Activated CD8-positive, alpha-beta T cell treated with anti-CD3 and anti-CD28 coated beads, Interleukin-2, amount 10 ng/mL, durations not matched to agents 7 days and 5 days (primary cell): ENCODE results near the gene KHDC3L. TPM values are rescaled to one million over a fixed set of nuclear protein-coding genes. Genes with fewer than 3 reads are reported as not detected.

Experiments used
- ATAC-seq: fragments of 150-1000 bp; cut with Tn5 transposase; one replicate; pipeline ENCODE4 v1.10.0; 2021; ENCODE audit warnings: moderate library complexity
- CTCF ChIA-PET: fragments of 350-600 bp; sonication (Branson Sonifier 250); formaldehyde crosslinking; loops from one replicate; lab custom pipeline; 2021; ENCODE audit warnings: antibody characterized with exemption; lab: Charles Lee
- POLR2A ChIA-PET: fragments of 350-600 bp; sonication (Branson Sonifier 250); formaldehyde crosslinking; loops from one replicate; lab custom pipeline; 2021; ENCODE audit warnings: antibody characterized with exemption; lab: Charles Lee
- DNase-seq: peaks from one replicate; pipeline ENCODE4 v3.0.0-alpha.2; 2020
- H3K27ac Mint-ChIP-seq: one replicate; pipeline ENCODE4 v1.8.0; 2021; ENCODE audit warnings: mild to moderate bottlenecking, mixed read lengths
- H3K27me3 Mint-ChIP-seq: one replicate; pipeline ENCODE4 v1.8.0; 2021; ENCODE audit warnings: low read depth, mixed read lengths
- H3K36me3 Mint-ChIP-seq: one replicate; pipeline ENCODE4 v1.8.0; 2021; ENCODE audit warnings: low read depth, mixed read lengths
- H3K4me1 Mint-ChIP-seq: one replicate; pipeline ENCODE4 v1.8.0; 2021; ENCODE audit warnings: low read depth, mixed read lengths
- H3K4me3 Mint-ChIP-seq: one replicate; pipeline ENCODE4 v1.8.0; 2021; ENCODE audit warnings: mild to moderate bottlenecking, mixed read lengths
- H3K9me3 Mint-ChIP-seq: one replicate; pipeline ENCODE4 v1.8.0; 2022; ENCODE audit warnings: mixed read lengths; ENCODE audit not compliant: insufficient read depth
- total RNA-seq, 2 experiments: library from RNA; stranded (reverse); gene quantifications; one replicate each; pipeline ENCODE4 v1.2.3, GENCODE V29; 2021

Gene KHDC3L
- total RNA-seq, 2 experiments from 2014 or later, result not detected

- Mint-ChIP-seq H3K4me1 (no peaks in the 10 kb centered on the region), H3K27ac (no peak overlapping the region), H3K4me3 (no peak overlapping the region), H3K36me3 (no peaks in the 10 kb centered on the region), H3K9me3 (no peaks in the 10 kb centered on the region), H3K27me3 (peaks cover 43% of the 10 kb centered on the region)
- DNase-seq (no peak), ATAC-seq (no peak)
- POLR2A ChIA-PET, result no interaction called here
- CTCF ChIA-PET, result interaction anchor here (1.3 to 1.5 kb wide), 2 partner anchors 40 to 63 kb away, joined by 3 to 5 read pairs; no protein-coding TSS in a partner anchor
These were observed 13.8 kb upstream of the KHDC3L start for GRCh38 chr6:73348550-73349204.

- Mint-ChIP-seq H3K9me3 (no peaks in the 10 kb centered on the region), H3K4me3 (no peak overlapping the region), H3K36me3 (no peaks in the 10 kb centered on the region), H3K27me3 (peaks cover 43% of the 10 kb centered on the region), H3K27ac (no peak overlapping the region), H3K4me1 (no peaks in the 10 kb centered on the region)
- ChIA-PET POLR2A (no interaction called here), CTCF (interaction anchor here (1.3 to 1.5 kb wide), 2 partner anchors 40 to 63 kb away, joined by 3 to 5 read pairs; no protein-coding TSS in a partner anchor)
- no peak for DNase-seq
- no peak for ATAC-seq
These were observed 13.1 kb upstream of the KHDC3L start for GRCh38 chr6:73349311-73349710.

DNA sequence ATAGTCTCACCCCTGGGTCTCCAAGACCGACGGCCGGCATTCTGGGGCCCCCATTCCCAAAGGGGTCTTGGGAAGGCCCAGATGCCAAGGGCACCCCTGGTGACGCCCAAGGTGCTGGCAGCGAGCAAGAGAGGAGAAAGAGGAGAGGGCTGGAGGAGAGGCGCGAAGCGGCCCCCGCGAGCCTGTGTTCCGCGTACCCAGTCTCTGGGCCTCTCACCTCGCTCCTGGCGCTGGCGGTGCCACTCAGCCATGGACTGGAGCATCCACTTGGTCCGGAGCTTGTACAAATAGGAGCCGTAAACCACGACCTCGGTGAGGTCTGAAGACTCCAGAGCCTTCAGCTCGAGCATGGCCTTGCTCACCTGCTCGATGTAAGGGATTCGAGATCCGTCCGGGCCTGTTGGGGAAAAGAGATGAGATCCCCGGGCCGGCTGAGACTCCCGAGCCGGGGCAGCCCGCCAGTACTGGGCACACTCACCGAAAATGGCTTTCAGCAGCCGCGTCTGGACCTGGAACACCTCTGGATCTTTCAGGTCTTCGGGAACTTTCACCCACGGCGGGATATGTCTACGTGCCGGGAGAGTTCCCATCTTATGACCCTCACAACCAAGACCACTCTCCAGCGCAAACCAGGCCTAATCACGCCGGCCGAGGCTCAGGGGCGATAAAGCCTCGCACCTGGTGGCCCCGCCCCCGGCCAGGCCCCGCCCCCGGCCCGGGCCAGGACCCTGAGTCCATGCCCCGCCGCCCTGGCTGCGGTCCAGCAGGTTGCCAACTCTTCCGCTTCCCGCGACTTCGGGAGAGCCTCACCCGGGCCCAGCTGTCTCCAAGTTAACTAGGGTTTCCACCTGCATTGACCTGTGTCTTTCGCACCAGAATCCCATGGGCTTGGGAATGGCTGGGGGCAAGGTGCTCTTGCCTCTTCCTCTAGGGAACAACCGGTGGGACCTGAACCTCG is 8.5 kb upstream of the KHDC3L start, which contains the start of gene DPPA5:
Gene DPPA5 (minus strand): TSS at position 641 of the 958 bp plus-strand sequence. CDS start 51 bp downstream, at position 590.
- CTCF ChIA-PET, result no interaction called here

GRCh38 chr6:73362869-73363536 is 545 bp downstream of the KHDC3L start:
- ATAC-seq (no peak), DNase-seq (no peak)
- H3K9me3 Mint-ChIP-seq, result no peaks in the 10 kb centered on the region
- no peak overlapping the region for H3K27ac Mint-ChIP-seq
- CTCF ChIA-PET, result no interaction called here
- no peak overlapping the region for H3K4me3 Mint-ChIP-seq
- peaks cover 6% of the 10 kb centered on the region for H3K27me3 Mint-ChIP-seq
- no peaks in the 10 kb centered on the region for H3K4me1 Mint-ChIP-seq
- no peaks in the 10 kb centered on the region for H3K36me3 Mint-ChIP-seq
- POLR2A ChIA-PET, result no interaction called here

More for the DNA sequence above, 8.5 kb upstream of the KHDC3L start, which contains the start of gene DPPA5:
- H3K36me3 Mint-ChIP-seq, result no peaks in the 10 kb centered on the region
- ATAC-seq (no peak), DNase-seq (no peak)
- no peaks in the 10 kb centered on the region for H3K4me1 Mint-ChIP-seq
- no peak within 1 kb of the TSS for H3K27ac Mint-ChIP-seq
- H3K9me3 Mint-ChIP-seq, result no peaks in the 10 kb centered on the region
- H3K4me3 Mint-ChIP-seq, result no peak within 1 kb of the TSS
- POLR2A ChIA-PET, result interaction anchor here (0.8 kb wide), 1 partner anchor 36 kb away, joined by 5 read pairs; no protein-coding TSS in a partner anchor
- peaks cover 35% of the 10 kb centered on the region for H3K27me3 Mint-ChIP-seq

- no peaks in the 10 kb centered on the region for H3K9me3 Mint-ChIP-seq
- ATAC-seq, result no peak
- no peaks in the 10 kb centered on the region for H3K36me3 Mint-ChIP-seq
- peaks cover 9% of the 10 kb centered on the region for H3K27me3 Mint-ChIP-seq
- H3K4me1 Mint-ChIP-seq, result no peaks in the 10 kb centered on the region
- H3K27ac Mint-ChIP-seq, result no peak overlapping the region
- ChIA-PET POLR2A (no interaction called here), CTCF (no interaction called here)
- no peak overlapping the region for H3K4me3 Mint-ChIP-seq
- no peak for DNase-seq
These were observed 1.0 kb downstream of the KHDC3L start for GRCh38 chr6:73363537-73363875.

- H3K36me3 Mint-ChIP-seq, result no peaks in the 10 kb centered on the region
- H3K27me3 Mint-ChIP-seq, result peaks cover 10% of the 10 kb centered on the region
- DNase-seq, result no peak
- no peaks in the 10 kb centered on the region for H3K9me3 Mint-ChIP-seq
- ChIA-PET POLR2A (no interaction called here), CTCF (no interaction called here)
- no peaks in the 10 kb centered on the region for H3K4me1 Mint-ChIP-seq
- H3K27ac Mint-ChIP-seq, result no peak overlapping the region
- no peak overlapping the region for H3K4me3 Mint-ChIP-seq
- ATAC-seq, result no peak
These were observed 1.7 kb downstream of the KHDC3L start for GRCh38 chr6:73364121-73364520.

GRCh38 chr6:73364549-73364948 is 2.1 kb downstream of the KHDC3L start:
- Mint-ChIP-seq H3K4me1 (no peaks in the 10 kb centered on the region), H3K27me3 (peaks cover 8% of the 10 kb centered on the region), H3K4me3 (no peak overlapping the region), H3K36me3 (no peaks in the 10 kb centered on the region), H3K9me3 (no peaks in the 10 kb centered on the region), H3K27ac (no peak overlapping the region)
- POLR2A ChIA-PET, result no interaction called here
- CTCF ChIA-PET, result no interaction called here
- ATAC-seq (no peak), DNase-seq (no peak)

DNA sequence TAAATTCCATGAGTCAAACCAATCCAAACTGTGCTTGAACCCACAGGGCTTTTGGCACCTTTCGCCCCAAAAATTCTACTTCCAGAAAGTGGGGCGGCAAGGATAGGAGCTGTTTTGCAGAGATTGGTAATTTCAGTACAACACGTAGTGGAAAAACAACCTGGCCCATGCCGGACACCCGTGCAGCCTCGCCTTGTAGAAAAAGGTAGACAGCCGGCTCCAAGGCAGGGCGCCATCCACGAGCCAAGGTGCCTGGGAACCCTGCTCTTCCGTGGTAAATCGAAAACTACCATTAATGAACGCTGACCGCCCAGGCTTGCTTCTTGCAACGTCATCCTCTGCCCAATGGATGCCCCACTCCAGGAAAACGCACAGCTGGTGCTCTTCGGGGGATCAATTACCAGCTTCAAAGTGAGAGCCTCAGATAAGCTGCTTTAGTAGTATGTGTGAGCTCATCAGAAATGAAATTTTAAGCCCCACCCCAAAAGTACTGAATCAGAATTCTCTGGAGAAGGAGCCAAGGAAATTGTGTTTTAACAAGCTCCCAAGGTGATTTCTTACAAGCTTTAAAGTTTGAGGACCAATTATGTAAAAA is 5.4 kb downstream of the KHDC3L start:
- H3K4me1 Mint-ChIP-seq, result no peaks in the 10 kb centered on the region
- H3K4me3 Mint-ChIP-seq, result no peak overlapping the region
- ATAC-seq (no peak), DNase-seq (no peak)
- ChIA-PET CTCF (interaction anchor here (0.7 kb wide), 1 partner anchor 42 kb away, joined by 3 read pairs; no protein-coding TSS in a partner anchor), POLR2A (no interaction called here)
- H3K27ac Mint-ChIP-seq, result no peak overlapping the region
- H3K36me3 Mint-ChIP-seq, result no peaks in the 10 kb centered on the region
- peaks cover 8% of the 10 kb centered on the region for H3K27me3 Mint-ChIP-seq
- H3K9me3 Mint-ChIP-seq, result peaks cover 4% of the 10 kb centered on the region

DNA sequence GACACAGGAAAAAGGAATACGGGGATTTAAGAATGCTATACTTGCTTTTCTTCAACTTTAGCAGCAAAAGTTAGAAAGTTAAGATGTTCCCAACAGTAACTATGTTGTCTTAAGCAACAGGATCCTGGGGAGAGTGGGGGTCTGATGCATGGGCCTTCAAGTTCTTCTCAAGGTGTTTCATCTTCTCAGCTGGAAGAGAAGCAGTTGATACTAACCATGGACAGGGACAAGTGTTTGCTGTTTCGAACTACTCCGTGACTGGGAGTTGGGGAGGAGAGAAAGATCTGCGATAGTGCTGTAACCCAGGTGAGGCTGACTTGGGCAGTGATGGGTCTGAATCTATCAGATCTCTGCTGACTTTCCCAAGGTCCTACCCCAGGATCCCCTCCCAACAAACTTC is 6.2 kb downstream of the KHDC3L start:
- no peaks in the 10 kb centered on the region for H3K4me1 Mint-ChIP-seq
- peaks cover 8% of the 10 kb centered on the region for H3K9me3 Mint-ChIP-seq
- H3K4me3 Mint-ChIP-seq, result no peak overlapping the region
- ATAC-seq (no peak), DNase-seq (no peak)
- H3K27ac Mint-ChIP-seq, result no peak overlapping the region
- ChIA-PET POLR2A (interaction anchor here (0.7 kb wide), 1 partner anchor 430 kb away, joined by 3 read pairs; no protein-coding TSS in a partner anchor), CTCF (no interaction called here)
- H3K27me3 Mint-ChIP-seq, result peaks cover 8% of the 10 kb centered on the region
- H3K36me3 Mint-ChIP-seq, result no peaks in the 10 kb centered on the region

DNA sequence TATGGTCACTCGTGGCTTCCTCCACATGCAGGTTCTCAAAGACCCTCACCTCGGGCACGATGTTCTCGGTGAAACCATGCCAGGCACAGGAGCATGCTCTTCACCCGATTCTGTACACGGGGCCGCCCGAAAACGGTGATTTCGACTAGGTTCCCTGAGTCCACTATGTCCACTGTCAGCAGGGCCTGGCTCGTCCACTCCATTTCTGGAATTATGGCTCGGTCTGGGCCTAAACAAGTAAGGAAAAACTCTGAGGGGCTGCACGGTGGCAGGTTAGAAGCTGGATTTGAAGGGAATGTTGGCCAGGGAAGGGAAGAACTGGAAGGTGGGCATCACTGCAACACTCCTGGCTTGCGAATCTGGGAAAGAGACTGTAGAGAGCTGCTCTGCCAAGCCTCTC is 6.7 kb downstream of the KHDC3L start:
- no peak for DNase-seq
- no peak overlapping the region for H3K4me3 Mint-ChIP-seq
- H3K36me3 Mint-ChIP-seq, result no peaks in the 10 kb centered on the region
- no peak for ATAC-seq
- peaks cover 8% of the 10 kb centered on the region for H3K9me3 Mint-ChIP-seq
- CTCF ChIA-PET, result interaction anchor here (1.0 kb wide), 1 partner anchor 20 kb away, joined by 4 read pairs; no protein-coding TSS in a partner anchor
- no peaks in the 10 kb centered on the region for H3K4me1 Mint-ChIP-seq
- H3K27me3 Mint-ChIP-seq, result peaks cover 8% of the 10 kb centered on the region
- no peak overlapping the region for H3K27ac Mint-ChIP-seq
- POLR2A ChIA-PET, result interaction anchor here (0.7 kb wide), 1 partner anchor 431 kb away, joined by 3 read pairs; no protein-coding TSS in a partner anchor

GRCh38 chr6:73369563-73369962 is 7.1 kb downstream of the KHDC3L start, which contains the start of gene OOEP:
Gene OOEP (minus strand): TSS chr6:73369897. CDS start chr6:73369792, 105 bp downstream.
- ChIA-PET POLR2A (no interaction called here), CTCF (interaction anchor here (1.0 kb wide), 1 partner anchor 19 kb away, joined by 4 read pairs; no protein-coding TSS in a partner anchor)
- ATAC-seq, result no peak
- Mint-ChIP-seq H3K4me3 (no peak within 1 kb of the TSS), H3K27me3 (peaks cover 8% of the 10 kb centered on the region), H3K36me3 (no peaks in the 10 kb centered on the region), H3K4me1 (no peaks in the 10 kb centered on the region), H3K27ac (no peak within 1 kb of the TSS), H3K9me3 (peaks cover 8% of the 10 kb centered on the region)
- DNase-seq, result no peak
